CD4-positive, alpha-beta T cell treated with Interleukin-4 for 4 hours (primary cell): Measurements from ENCODE around the gene CLCNKB.

Experiments used
- DNase-seq: peaks from one replicate; pipeline ENCODE4 v3.0.0-alpha.2; 2020

Gene CLCNKB

GRCh38 chr1:16077406-16078245 is 34.0 kb downstream of the CLCNKB start:
- no peak for DNase-seq

- DNase-seq: peak; percentile 73
These were observed 35.5 kb downstream of the CLCNKB start for GRCh38 chr1:16078925-16079656.

DNA sequence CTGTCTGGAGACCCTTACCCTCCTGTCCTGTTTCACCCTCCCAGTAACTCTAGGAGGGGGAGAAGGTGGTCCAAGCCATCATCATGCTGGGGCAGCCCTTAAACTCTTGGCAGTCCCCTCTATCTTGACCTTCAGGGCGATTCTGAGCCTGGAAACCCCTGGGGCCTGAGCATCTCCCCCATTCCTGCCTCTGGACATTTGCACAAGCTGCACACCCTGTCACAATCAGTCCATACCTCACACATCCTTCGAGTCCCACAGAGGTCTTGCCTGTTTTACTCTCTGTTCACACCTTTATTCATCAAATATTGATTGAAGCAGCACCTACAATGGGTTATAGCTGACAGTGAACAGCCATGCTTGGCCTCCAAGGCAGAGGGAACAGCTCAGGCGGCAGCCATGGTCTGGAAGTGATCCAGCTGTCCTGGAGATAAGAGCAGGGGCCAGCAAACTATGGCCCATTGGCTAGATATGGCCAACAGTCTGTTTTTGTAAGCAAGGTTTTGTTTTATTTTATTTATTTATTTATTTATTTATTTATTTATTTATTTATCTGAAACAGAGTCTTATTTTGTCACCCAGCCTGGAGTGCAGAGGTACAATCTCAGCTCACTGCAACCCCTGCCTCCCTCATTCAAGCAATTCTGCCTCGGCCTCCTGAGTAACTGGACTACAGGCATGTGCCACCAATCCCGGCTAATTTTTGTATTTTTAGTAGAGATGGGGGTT is 37.0 kb downstream of the CLCNKB start:
- no peak for DNase-seq

- no peak for DNase-seq
These were observed 38.1 kb downstream of the CLCNKB start for GRCh38 chr1:16081636-16082035.

DNA sequence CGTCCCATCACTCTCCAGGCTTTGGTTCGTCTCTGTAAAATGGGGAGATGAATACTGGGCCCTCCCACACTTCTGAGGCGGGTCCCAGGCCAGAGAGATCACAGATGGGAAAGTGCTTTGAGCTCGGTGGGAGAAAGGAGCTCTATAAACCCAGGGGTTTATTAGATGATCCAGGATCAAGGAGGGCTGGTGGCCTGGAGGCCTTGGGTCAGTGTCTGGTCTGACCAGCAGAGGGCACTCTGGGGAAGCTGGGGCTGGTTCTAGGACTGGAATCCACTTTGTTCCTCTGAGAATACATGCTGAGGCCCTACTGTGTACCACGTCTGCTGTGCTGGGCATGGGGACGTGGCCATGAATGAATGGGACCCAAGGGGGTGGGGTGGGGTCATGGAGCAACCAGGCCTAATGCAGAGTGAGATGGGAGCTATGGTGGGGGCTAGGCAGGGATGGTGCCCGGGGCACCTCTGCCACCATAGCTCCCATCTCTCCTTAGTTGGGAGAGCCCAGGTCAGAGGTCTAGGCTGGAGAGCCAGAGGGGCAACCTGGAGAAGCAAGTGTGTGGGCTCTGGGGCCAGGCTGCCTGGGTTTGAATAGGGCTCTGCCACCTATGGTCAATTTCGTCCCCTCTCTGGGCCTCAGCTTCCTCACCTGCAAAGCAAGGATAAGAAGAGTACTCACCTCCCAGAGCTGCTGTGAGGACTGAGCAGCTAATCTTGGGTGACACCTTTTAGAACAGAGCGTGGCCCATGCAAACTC is 38.9 kb downstream of the CLCNKB start:
- peak; percentile 43 for DNase-seq

- DNase-seq: no peak
These were observed 39.9 kb downstream of the CLCNKB start for GRCh38 chr1:16083486-16083885.

DNA sequence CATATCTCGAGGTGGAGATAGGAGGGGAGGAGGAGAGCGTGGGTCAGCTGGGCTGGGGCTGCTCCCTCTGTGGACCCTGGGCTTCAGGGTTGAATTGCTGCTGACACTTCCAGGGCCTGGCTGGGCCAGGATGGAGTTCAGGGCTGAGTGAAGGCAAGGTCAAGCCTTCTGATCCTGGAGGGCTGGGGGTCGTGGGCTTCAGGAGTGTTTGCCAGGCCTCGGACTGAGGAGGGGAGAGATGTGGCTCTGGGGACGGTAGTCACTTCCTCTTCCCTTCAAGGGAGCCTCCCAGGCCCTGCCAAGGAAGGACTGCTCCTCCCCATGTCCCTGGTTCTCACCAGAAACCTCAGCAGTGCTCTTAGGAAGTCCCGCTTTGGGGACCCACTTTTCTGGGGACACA is 41.9 kb downstream of the CLCNKB start:
- DNase-seq: no peak

- no peak for DNase-seq
These were observed 44.2 kb downstream of the CLCNKB start for GRCh38 chr1:16087733-16088132.

DNA sequence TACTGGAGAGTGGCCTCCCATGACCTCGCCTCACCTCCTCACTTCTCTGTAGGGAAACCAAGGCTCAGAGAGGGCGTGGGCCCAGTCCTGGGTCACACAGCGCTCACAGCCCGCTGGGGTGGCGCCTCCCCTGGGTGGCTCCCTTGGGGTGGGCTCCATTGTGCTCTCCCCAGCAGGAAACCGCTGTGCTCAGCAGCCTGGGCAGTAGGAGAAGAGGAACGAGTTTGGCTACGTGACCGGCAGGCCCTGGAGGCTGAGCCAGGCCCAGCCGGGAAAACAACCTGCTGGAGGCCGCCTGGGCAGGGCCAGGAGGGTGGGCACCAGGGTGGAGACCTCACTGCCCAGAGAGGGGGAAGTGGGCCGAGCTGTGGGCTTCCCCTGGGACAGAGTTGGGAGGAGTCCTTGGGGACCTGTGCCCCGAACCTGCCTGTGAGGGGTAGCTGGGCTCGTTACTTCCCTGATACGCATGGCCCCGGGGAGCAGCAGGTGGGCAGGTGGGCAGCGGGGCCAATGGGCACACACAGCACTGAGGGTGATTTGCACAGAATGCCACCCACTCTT is 44.8 kb downstream of the CLCNKB start:
- DNase-seq: no peak

DNA sequence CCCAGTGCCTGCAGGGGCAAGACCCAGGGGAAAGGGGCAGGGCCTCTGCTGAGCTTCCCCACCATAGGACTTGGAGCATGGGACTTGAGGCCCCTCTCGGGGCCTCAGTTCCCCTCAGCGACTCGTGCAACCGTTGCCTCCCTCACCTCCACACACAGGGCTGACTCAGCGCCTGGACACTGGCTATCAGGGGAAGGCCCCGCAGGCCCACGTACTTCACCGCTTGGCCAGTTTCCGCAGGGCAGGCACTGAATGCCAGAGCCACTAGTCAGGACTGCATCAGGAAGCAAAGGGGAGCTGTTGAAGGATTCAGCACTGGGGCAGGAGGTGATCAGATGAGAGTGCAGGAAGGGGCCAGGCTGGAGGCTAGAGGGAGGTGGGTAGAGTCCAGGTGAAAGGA is 45.4 kb downstream of the CLCNKB start:
- DNase-seq: no peak

DNA sequence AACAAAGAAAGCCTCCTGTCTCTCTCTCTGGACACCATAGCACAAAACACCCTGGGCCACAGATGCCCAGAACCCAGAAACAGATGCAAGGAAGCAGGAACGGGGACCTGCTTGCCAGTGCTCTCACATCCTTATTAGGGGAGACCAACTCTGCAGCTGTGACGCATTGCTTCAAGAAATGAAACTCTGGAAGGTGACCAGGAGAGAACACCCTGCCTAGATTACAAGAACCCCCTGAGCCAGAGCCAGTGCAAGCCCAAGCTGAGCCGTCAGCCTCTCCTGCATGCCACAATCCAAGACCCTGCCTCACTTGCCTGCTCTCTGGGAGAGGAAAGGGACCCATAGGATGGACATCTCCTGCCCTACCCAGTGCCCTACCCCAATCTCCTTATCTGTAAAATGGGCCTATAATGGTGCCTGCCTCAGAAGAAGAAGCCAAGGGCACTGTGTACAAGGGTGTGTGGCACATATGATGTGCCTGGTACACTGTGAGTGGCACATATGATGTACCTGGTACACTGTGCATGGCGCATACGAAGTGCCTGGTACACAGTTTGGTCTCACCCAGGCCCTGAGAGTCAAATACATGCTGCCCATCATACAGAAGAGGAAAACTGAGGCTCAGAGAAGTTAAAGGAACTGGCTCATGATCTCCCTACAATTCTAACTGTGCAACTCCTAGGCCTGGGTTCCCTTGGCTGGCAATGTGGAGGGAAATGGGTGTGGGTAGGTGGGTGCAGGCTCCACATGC is 46.7 kb downstream of the CLCNKB start:
- DNase-seq: no peak

DNA sequence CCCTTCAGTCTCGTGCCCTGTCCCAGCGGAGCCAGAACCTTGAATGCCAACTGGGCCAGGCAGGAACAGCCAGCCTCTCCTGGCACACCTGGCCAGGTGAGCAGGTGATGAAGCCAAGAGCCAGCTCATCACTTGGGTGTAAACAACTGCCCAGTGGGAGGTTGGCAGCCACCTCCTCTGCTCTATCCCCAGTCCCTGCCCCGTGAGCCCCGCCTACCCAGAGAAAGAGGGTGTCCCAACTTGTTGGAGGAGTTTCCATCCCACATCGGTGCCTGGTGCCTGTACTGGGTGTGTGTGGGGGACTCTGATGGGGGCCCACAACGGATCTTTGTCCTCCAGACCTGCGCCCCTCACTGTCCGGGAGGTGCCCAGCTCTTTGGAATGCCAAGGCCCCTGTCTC is 47.7 kb downstream of the CLCNKB start:
- no peak for DNase-seq

- DNase-seq: no peak
These were observed 48.7 kb downstream of the CLCNKB start for GRCh38 chr1:16092097-16092922.

DNA sequence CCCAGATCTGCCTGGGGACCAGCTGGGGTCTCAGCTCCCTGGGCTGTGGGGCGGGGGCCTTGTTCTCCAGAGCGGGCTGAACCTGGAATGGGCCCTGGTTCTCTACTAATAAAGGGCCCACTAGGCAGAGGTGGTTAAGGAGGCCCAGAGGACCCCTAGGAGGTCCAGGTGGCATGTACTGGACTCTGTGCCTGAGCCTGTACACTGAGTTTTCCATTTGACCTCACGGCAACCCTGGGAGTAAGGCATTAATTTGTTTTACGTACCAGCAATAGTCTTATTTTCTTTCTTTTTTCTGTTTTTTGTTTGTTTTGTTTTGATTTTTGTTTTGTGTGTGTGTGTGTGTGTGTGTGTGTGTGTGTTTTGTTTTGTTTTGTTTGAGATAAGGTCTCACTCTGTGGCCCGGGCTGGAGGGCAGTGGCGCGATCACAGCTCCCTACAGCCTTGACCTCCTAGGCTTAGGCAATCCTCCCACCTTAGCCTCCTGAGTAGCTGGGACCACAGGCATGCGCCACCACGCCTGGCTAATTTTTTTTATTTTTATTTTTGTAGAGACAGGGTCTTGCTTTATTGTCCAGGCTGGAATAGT is 49.4 kb downstream of the CLCNKB start:
- DNase-seq: no peak

- DNase-seq: no peak
These were observed 50.0 kb downstream of the CLCNKB start for GRCh38 chr1:16093611-16094010.

DNA sequence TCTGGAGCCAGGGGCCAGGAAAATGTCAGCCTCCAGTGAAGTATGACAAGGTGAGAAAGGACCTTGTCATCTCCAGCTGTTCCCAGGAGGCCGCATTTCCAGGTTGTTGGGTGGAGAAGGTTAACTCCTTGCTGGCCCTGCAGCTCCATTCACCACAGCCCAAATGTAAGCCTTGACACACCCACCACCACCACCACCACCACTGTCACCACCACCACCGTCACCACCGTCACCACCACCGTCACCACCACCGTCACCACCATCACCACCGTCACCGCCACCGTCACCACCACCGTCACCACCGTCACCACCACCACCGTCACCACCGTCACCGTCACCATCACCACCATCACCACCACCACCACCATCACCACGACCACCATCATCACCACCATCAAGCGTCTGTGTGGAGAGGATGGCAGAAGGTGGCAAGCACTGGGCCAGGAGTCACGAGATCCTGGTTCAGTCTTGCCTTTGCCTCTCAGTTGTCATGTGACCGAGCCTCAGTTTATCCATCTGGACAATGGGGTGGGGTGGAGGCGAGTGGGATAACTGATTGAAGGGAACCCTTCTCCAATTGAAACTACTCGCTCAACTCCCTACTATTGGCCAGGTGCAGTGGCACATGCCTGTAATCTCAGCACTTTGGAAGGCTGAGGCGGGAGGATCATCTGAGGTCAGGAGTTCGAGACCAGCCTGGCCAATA is 51.0 kb downstream of the CLCNKB start:
- no peak for DNase-seq

GRCh38 chr1:16095447-16095846 is 51.9 kb downstream of the CLCNKB start:
- no peak for DNase-seq

GRCh38 chr1:16099412-16099811 is 55.8 kb downstream of the CLCNKB start:
- no peak for DNase-seq

GRCh38 chr1:16101623-16102022 is 58.0 kb downstream of the CLCNKB start:
- no peak for DNase-seq
